T47D (cell line): ENCODE data around the gene PNMA8A.

Source experiments
- DNase-seq, 2 experiments: peaks; one replicate each; pipeline versions ENCODE4 v3.0.0 to v3.0.0-alpha.2; 2011 to 2012; ENCODE audit warnings: low read depth in 1 of 2, low spot score in 1 of 2
- JUND ChIP-seq: IDR thresholded peaks from 2 replicates; pipeline ENCODE4 v1.6.1; 2012; ENCODE audit warnings: low read depth
- in situ Hi-C: cut with HindIII; loops from 2 replicates; pipeline ENCODE4 v1.10.0; 2016; ENCODE audit warnings: low sequenced_read_pairs, low pct_unique_long_range_greater_than_20kb

The PNMA8A gene

DNA sequence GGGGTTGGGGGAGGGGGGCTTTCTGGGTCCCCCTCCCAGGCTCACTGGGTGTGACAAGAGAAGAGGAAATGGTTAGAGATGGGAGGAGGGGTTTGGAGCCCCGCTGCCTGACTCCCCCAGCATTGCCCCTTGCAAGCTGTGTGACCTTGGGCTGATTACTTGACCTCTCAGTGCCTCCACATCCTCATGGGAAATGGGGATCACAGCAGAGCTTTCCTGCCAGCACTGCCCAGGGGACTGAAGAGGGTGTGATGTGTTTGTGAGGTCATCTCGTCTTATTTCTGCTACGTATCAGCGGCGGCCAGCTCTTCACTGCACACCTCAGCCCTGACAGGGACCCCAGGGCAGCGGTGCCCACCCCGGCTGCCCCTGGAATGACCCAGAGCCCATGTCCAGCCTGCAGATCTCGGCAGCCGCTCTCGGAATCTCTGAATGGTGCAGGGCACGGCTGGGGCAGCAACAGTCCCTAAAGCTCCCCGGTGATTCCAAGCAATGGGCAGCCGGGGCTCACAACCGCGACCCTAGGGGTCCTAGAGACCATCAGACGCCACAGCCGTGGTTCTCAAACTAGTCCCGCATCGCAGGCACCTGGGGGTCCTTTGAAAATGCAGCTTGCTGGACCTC lies 15.9 kb upstream of the PNMA8A start:
- no peak for TF ChIP-seq JUND
- in situ Hi-C loops = no loop called here
- DNase-seq = no peak

DNA sequence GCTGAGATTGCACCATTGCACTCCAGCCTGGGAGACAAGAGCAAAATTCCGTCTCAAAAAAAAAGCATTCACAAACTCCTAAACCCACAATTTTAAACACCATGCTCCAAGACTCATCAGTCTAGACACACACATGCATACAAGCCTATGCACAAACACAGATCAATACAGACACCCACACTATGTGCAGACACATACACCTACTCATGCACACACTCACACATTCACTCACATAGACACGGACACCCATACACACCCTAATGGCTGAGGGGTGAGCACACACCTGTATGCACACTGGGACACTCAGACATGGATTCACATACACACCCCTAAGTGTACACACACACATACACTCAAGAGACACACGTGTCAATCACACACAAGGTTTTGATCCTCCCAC lies 15.0 kb upstream of the PNMA8A start:
- DNase-seq = no peak
- in situ Hi-C loops = no loop called here
- TF ChIP-seq JUND = no peak

- no peak for DNase-seq
- in situ Hi-C loops = no loop called here
- TF ChIP-seq JUND = no peak
These were observed 13.3 kb upstream of the PNMA8A start for GRCh38 chr19:46484656-46485055.

DNA sequence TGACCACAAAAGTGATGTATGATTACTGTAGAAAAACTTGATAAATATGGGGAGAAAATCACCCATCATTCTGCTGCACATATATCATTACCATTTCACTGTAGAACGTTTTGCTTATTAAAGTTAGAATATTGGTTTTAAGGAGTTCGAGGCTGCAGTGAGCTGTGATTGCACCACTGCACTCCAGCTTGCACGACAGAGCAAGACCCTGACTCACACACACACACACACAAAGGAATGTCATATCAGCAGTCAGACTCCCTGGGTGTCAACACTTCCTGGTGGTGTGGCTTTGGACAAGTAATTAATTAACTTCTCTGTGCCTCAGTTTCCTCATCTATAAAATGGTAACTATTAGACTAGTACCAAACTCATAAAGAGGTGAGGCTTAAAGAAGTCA lies 11.3 kb upstream of the PNMA8A start:
- TF ChIP-seq JUND = no peak
- DNase-seq = no peak
- in situ Hi-C loops = no loop called here

DNA sequence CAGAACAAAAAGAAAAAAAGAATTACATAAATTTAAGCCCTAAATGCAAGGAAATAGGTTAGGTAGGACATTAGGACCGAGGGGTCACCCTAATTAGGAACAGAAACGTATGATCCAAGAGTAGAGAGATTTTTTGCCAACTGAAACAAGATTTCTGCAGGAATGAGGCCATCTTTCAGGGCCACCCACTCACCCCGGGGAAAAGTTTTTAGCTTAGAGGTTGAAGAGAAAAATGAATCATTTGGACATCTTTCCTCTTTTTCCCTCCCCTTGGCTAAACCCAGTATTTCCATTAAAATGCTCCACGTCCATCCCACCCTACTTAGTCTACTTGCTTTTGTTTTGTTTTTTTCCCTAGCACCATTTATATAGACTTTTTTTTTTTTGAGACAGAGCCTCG lies 10.6 kb upstream of the PNMA8A start:
- no peak for TF ChIP-seq JUND
- in situ Hi-C loops = no loop called here
- no peak for DNase-seq

- no peak for DNase-seq
- in situ Hi-C loops = no loop called here
- TF ChIP-seq JUND = no peak
These were observed 10.0 kb upstream of the PNMA8A start for GRCh38 chr19:46481223-46481848.

- in situ Hi-C loops = no loop called here
- DNase-seq = no peak
- TF ChIP-seq JUND = no peak
These were observed 9.1 kb upstream of the PNMA8A start for GRCh38 chr19:46480415-46480814.

- in situ Hi-C loops = no loop called here
- no peak for DNase-seq
- no peak for TF ChIP-seq JUND
These were observed 7.1 kb upstream of the PNMA8A start for GRCh38 chr19:46478356-46478986.

DNA sequence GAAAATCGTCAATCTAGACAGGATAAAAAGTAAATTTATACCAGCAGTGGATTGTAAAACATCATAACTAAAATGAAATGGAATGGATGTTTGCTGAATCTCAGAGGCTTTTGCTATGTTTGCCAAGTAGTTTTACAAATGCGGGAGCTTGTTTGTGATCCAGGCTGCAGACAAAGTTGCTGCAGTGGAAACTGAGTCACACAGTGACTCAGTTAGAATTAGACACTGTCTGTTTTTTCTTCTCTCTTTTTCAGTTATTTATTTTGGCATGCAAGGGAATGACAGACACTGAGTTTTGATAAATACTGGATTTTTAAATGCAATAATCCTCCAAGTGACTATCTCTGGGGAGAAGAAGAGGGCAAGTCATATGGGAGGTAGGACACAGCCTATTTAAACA lies 4.6 kb upstream of the PNMA8A start:
- no peak for DNase-seq
- no peak for TF ChIP-seq JUND
- in situ Hi-C loops = no loop called here

DNA sequence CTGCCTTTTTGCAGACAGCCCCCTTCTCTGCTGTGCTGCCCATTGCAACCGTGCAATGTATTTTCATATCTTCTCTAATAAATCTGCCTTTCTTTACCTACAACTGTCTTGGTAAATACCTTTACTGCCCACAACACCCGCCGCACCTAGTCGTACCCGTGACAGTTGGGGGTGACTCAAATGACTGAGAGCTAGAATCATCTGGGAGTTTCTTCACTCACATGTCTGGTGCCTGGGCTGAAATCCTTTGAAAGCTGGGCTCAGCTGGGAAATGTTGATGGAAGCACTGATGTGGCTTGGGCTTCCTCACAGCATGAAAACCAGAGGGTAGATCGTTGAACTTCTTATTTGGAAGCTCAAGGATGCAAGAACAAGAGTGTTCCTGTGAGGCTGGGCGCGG lies 2.8 kb upstream of the PNMA8A start:
- in situ Hi-C loops = no loop called here
- DNase-seq = no peak
- TF ChIP-seq JUND = no peak

- in situ Hi-C loops = no loop called here
These were observed 1.2 kb upstream of the PNMA8A start for GRCh38 chr19:46472592-46472991.

GRCh38 chr19:46471811-46472543 lies 614 bp upstream of the PNMA8A start:
- in situ Hi-C loops = no loop called here
- no peak for TF ChIP-seq JUND
- no peak for DNase-seq

More at GRCh38 chr19:46472592-46472991, 1.2 kb upstream of the PNMA8A start:
- TF ChIP-seq JUND = no peak
- DNase-seq = no peak

- DNase-seq = no peak
- in situ Hi-C loops = no loop called here
- no peak for TF ChIP-seq JUND
These were observed 987 bp downstream of the PNMA8A start for GRCh38 chr19:46470376-46470775.
